ENCODE data around the gene PSMD13. TPM values are rescaled to one million over a fixed set of nuclear protein-coding genes. Genes with fewer than 3 reads are reported as not detected.
"Not testable (repeated sequence)": the region's sequence is repeated elsewhere in the genome, so short reads cannot be mapped to it uniquely, and the experiment has no call there.

The PSMD13 gene
- total RNA-seq: 94.1 TPM
- long read RNA-seq, transcript PSMD13-207 (1 exons, 2,200 nt): minor isoform, 12 of 134 reads
- long read RNA-seq, transcript PSMD13-212 (13 exons, 1,991 nt): major isoform, 110 of 134 reads
- long read RNA-seq, partial matches to known transcripts: 0 of 134 reads
- long read RNA-seq, other reads (novel, unspliced or antisense): 5 of 134 reads

DNA sequence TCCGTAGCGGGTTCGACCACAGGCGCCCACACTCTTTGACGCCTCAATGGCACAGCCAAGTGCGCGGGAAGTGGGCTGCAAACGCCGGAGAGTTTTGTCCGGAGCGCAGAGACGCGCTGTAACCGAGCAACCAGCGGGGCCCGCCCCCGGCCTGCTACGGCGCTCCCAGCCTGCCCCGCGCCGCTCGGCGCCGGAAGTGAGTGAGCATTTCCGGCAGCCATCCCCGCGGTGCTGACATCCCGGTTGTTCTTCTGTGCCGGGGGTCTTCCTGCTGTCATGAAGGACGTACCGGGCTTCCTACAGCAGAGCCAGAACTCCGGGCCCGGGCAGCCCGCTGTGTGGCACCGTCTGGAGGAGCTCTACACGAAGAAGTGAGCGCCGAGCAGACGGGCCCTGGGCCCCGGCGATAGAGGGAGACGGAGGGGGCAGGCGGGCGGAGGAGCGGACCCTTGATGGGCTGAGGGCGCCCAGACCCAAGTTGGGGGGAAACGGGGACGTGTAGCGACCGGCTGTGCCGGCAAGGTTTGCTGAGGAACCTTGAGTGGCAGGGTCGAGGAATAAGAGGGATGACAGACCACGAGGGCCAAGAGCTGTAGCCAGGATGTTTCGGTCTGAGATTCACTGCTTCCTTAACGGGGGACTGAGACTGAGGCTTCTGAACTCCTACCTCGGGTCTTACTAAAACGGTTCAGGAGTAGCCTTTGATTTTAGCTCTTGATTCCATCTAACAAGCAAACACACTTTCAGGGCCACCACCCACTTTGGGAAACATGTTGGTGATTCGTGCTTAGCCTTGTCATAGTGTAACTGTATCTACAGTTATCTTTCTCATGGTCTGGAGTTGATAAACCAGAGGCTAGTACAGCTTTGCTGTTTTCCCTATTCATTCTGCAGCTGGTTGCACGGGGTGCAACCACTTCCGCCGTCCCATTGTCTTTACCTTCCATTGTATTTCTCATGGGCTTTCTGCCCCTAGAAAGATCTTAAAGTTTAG is at the start of gene PSMD13:
Gene PSMD13, plus strand, starts transcription at position 203 of the 994 bp plus-strand sequence. Its CDS starts 74 bp downstream, at position 277.
- no peaks in the 10 kb centered on the region for H3K9me3 ChIP-seq (replicated peaks)
- H3K36me3 ChIP-seq: peaks cover 26% of the 10 kb centered on the region
- peak within 1 kb of the TSS; percentile 99 for H3K4me3 ChIP-seq
- TF ChIP-seq, protein P1, sequence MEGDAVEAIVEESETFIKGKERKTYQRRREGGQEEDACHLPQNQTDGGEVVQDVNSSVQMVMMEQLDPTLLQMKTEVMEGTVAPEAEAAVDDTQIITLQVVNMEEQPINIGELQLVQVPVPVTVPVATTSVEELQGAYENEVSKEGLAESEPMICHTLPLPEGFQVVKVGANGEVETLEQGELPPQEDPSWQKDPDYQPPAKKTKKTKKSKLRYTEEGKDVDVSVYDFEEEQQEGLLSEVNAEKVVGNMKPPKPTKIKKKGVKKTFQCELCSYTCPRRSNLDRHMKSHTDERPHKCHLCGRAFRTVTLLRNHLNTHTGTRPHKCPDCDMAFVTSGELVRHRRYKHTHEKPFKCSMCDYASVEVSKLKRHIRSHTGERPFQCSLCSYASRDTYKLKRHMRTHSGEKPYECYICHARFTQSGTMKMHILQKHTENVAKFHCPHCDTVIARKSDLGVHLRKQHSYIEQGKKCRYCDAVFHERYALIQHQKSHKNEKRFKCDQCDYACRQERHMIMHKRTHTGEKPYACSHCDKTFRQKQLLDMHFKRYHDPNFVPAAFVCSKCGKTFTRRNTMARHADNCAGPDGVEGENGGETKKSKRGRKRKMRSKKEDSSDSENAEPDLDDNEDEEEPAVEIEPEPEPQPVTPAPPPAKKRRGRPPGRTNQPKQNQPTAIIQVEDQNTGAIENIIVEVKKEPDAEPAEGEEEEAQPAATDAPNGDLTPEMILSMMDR (IDR thresholded peaks at IDR 0.05; ENCODE audit: borderline replicate concordance): no peak
- no peaks in the 10 kb centered on the region for H3K27me3 ChIP-seq (ENCODE audit: low read depth)
- peak; percentile 88 for DNase-seq
- H3K4me1 ChIP-seq: peaks cover 64% of the 10 kb centered on the region
- peak within 1 kb of the TSS; percentile 99 for H3K27ac ChIP-seq (replicated peaks)
- intact Hi-C loops (cut with micrococcal nuclease): no loop called here

DNA sequence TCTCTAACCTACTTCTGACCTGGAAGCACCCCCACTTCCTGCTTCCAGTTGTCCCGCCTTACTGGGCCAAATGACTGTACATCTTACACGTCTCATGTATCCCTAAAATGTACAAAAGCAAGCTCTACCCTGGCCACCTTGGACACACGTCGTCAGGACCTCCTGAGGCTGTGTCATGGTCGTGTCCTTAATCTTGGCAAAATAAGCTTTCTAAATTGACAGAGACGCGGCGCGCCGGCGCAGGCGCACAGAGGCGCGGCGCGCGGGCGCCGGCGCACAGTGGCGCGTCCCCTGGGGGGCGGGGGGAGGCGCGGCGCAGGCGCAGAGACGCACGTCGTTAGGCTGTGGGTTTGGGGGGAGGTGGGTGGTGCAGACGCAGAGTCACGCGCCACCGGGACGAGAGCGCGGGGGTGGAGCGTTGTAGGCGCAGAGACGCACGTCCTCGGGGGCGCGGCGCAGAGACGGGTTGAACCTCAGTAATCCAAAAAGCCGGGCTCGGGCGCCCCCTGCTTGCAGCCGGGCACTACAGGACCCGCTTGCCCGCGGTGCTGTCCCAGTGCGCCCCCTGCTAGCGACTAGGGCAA is 47.5 kb upstream of the PSMD13 start:
- intact Hi-C loops (cut with micrococcal nuclease); H3K36me3 ChIP-seq; H3K27ac ChIP-seq (replicated peaks); DNase-seq; H3K9me3 ChIP-seq (replicated peaks); H3K27me3 ChIP-seq (ENCODE audit: low read depth); H3K4me3 ChIP-seq; H3K4me1 ChIP-seq: not testable (repeated sequence)

DNA sequence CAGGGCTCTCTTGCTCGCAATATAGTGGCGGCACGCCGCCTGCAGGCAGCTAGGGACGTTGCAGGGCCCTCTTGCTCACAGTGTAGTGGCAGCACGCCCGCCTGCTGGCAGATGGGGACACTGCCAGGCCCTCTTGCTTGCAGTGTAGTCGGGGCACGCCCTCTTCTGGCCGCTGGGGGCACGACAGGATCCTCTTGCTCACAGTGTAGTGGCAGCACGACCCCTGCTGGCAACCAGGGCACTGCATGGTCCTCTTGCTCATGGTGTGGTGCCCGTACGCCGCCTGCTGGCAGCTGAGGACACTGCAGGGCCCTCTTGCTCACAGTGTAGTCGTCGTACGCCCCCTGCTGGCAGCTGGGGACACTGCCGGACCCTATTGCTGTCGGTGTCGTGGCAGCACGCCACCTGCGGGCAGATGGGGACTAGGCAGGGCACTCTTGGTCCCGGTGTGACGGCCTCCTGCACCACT is 46.9 kb upstream of the PSMD13 start:
- intact Hi-C loops (cut with micrococcal nuclease); H3K9me3 ChIP-seq (replicated peaks); H3K27me3 ChIP-seq (ENCODE audit: low read depth); DNase-seq; H3K27ac ChIP-seq (replicated peaks); H3K4me1 ChIP-seq; H3K36me3 ChIP-seq; H3K4me3 ChIP-seq: not testable (repeated sequence)

DNA sequence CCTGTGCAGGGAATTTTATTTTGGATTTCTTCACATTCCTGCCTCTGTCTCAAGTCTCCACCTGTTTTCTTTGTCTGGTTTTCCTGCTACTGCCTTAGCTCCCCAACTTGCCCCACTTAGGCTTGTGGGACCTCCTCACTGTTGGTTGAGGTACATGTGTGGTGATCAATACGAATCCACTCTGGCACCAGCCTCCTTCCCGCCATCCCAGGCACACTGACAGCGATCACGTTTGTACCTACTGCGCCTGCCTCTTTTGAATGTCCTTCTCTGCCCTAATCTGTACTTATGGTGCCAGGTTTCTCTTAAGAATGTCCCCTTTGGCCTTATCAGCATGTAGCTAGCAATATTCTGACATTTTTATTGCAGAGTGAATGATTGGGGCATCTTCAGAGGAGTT is 46.2 kb upstream of the PSMD13 start:
- DNase-seq; H3K9me3 ChIP-seq (replicated peaks); H3K36me3 ChIP-seq; H3K27me3 ChIP-seq (ENCODE audit: low read depth); H3K4me3 ChIP-seq; H3K27ac ChIP-seq (replicated peaks); intact Hi-C loops (cut with micrococcal nuclease); H3K4me1 ChIP-seq: not testable (repeated sequence)

DNA sequence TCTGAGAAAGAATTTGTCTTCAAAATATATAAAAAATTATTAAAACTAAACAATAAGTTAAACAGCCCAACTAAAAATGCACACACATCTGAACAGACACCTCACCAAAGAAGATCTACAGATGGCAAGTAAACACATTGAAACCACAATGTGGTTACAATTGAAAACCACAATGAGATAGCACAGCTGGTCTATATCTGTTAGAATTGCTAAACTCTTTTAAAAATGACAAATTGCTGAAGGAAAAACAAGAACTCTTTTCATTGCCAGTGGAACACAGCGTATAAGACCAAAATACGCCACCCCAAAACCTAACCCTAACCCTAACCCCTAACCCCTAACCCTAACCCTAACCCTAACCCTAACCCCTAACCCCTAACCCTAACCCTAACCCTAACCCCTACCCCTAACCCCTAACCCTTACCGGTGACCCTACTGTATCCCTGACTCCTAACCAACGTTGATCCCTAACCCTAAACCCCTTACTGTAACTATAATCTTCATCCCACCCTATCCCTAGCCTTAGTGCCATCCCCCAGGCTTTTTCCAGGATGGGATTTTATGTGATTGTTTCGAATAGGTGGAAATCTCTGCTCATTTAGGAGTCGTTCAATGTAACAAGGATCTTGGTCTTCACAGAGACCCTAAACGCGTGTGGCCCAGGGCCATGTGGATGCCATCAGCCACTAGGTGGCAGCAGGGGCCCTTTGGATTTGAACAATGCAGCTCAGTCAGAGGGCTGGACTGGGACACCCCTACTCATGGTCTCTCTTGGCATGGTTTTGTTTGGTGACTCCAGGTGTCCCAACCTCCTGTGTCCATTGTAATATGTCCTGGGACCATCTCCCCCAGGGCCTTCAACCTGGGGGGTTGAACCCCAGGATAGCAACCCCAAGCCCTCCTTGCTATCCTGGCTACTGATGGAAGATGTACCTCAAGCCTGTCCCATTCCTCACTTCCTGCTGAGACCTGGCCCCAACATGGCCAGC is 45.0 kb upstream of the PSMD13 start:
- H3K36me3 ChIP-seq; DNase-seq; intact Hi-C loops (cut with micrococcal nuclease); H3K27ac ChIP-seq (replicated peaks); H3K27me3 ChIP-seq (ENCODE audit: low read depth); H3K4me3 ChIP-seq; H3K9me3 ChIP-seq (replicated peaks); H3K4me1 ChIP-seq: not testable (repeated sequence)
- TF ChIP-seq, protein P1 (IDR thresholded peaks at IDR 0.05; ENCODE audit: borderline replicate concordance): peak; percentile 61

DNA sequence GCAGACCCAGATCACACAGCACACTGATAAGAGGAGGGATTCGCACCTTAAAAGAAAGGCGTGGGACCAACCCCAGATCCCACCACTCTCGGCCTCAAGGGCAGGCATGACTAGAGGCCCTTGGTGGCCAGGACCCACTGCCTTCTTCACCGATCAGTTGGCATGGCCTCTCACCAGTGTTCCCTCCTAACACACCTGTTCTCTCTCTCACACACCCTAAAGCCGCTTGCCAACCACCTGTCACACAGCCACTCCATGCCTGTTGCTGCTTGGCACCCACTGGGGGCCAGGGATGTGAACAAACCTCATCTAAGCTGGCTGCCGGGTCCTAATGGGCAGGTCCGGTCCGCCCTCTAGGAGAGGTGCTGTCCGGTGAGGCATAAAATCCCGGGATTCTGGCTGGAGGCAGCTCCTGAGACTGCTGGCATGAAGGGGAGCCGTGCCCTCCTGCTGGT is 44.1 kb upstream of the PSMD13 start, which contains the start of gene SCGB1C1:
Gene SCGB1C1, plus strand, starts transcription at position 405 of the 455 bp plus-strand sequence. Its CDS starts 22 bp downstream, at position 427.
- intact Hi-C loops (cut with micrococcal nuclease); H3K27ac ChIP-seq (replicated peaks); DNase-seq; H3K27me3 ChIP-seq (ENCODE audit: low read depth); H3K9me3 ChIP-seq (replicated peaks); H3K4me3 ChIP-seq; H3K4me1 ChIP-seq; H3K36me3 ChIP-seq: not testable (repeated sequence)

DNA sequence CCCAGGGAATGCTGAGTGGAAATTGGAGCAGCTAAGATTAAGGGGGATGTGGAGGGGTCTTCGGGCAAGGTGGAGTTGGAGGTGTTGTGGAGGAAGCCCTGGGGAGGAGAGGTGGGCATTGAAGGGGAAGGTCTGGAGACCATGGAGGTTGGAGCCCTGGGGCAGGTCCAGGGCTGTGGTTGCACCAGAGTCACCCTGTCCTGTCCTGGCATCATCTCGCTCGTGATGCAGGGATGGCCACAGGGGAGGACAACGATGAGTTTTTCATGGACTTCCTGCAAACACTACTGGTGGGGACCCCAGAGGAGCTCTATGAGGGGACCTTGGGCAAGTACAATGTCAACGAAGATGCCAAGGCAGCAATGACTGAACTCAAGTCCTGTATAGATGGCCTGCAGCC is 43.3 kb upstream of the PSMD13 start:
- H3K36me3 ChIP-seq; H3K27me3 ChIP-seq (ENCODE audit: low read depth); intact Hi-C loops (cut with micrococcal nuclease); H3K4me1 ChIP-seq; H3K27ac ChIP-seq (replicated peaks); DNase-seq; H3K4me3 ChIP-seq; H3K9me3 ChIP-seq (replicated peaks): not testable (repeated sequence)

Measured in left ventricle myocardium inferior (tissue), 1 donor.